BLaER1 treated with 17β-estradiol and CSF1 and Interleukin-3, amounts not matched to agents 10 nM and 100 nM (cell line): ENCODE measurements around the gene ATP2C2.

Source experiments
- H3K27ac ChIP-seq, 11 experiments: shearing (Covaris generic); formaldehyde crosslinking; 2 replicates each; pipeline ENCODE4 v1.8.1; 2022
- H3K27me3 ChIP-seq, 11 experiments: shearing (Covaris generic); formaldehyde crosslinking; 2 replicates each; pipeline ENCODE4 v1.8.1; 2022
- H3K36me3 ChIP-seq, 11 experiments: shearing (Covaris generic); formaldehyde crosslinking; 2 replicates each; pipeline ENCODE4 v1.8.1; 2022
- H3K4me1 ChIP-seq, 10 experiments: shearing (Covaris generic); formaldehyde crosslinking; 2 replicates each; pipeline ENCODE4 v1.8.1; 2022
- H3K4me2 ChIP-seq, 11 experiments: shearing (Covaris generic); formaldehyde crosslinking; 2 replicates each; pipeline ENCODE4 v1.8.1; 2022
- H3K4me3 ChIP-seq, 10 experiments: shearing (Covaris generic); formaldehyde crosslinking; 2 replicates each; pipeline ENCODE4 v1.8.1; 2022
- H3K9ac ChIP-seq, 11 experiments: shearing (Covaris generic); formaldehyde crosslinking; 2 replicates each; pipeline ENCODE4 v1.8.1; 2022
- H3K9me3 ChIP-seq, 11 experiments: shearing (Covaris generic); formaldehyde crosslinking; replicated peaks in 1 of 11; 2 replicates each; pipeline ENCODE4 v1.8.1; 2022
- H4K20me1 ChIP-seq, 11 experiments: shearing (Covaris generic); formaldehyde crosslinking; 2 replicates each; pipeline ENCODE4 v1.8.1; 2022
- Cebpa-rat ChIP-seq, 11 experiments: shearing (Covaris generic); IDR thresholded peaks; 2 replicates each; pipeline ENCODE4 v1.8.1; 2022

The ATP2C2 gene

GRCh38 chr16:84499638-84500037 lies 131.3 kb downstream of the ATP2C2 start:
- Histone ChIP-seq H4K20me1 (peaks cover 0 to 4% (median 0%) of the 10 kb centered on the region in 11 experiments; a peak in 1 of 22 replicates), H3K36me3 (peaks cover 33 to 69% (median 39%) of the 10 kb centered on the region in 11 experiments), H3K4me3 (no peak overlapping the region), H3K27me3 (no peaks in the 10 kb centered on the region), H3K4me2 (no peak overlapping the region), H3K27ac (no peak overlapping the region), H3K4me1 (peaks cover 11 to 32% (median 22%) of the 10 kb centered on the region in 10 experiments), H3K9ac (no peak overlapping the region), H3K9me3 (peaks cover 4 to 12% (median 9%) of the 10 kb centered on the region in 11 experiments; a peak in 20 of 22 replicates)
- TF ChIP-seq Cebpa-rat (IDR thresholded peaks at IDR 0.05): no peak

- Histone ChIP-seq H3K4me2 (no peak overlapping the region), H3K36me3 (peaks cover 24 to 60% (median 30%) of the 10 kb centered on the region in 11 experiments), H3K9ac (no peak overlapping the region)
Measured at GRCh38 chr16:84500531-84500930, 132.2 kb downstream of the ATP2C2 start.

GRCh38 chr16:84501077-84501735 lies 132.9 kb downstream of the ATP2C2 start:
- peaks cover 26 to 47% (median 37%) of the 10 kb centered on the region in 10 experiments for H3K4me1 ChIP-seq
- peaks cover 17 to 53% (median 23%) of the 10 kb centered on the region in 11 experiments for H3K36me3 ChIP-seq
- no peaks in the 10 kb centered on the region for H3K27me3 ChIP-seq
- peak overlapping the region in 4 of 11 experiments; percentile 4 to 40 (median 20); a peak in 5 of 22 replicates for H3K4me2 ChIP-seq
- no peaks in the 10 kb centered on the region for H3K9me3 ChIP-seq
- H3K27ac ChIP-seq: no peak overlapping the region
- H3K4me3 ChIP-seq: no peak overlapping the region
- TF ChIP-seq Cebpa-rat (IDR thresholded peaks at IDR 0.05): no peak
- H4K20me1 ChIP-seq: peaks cover 0 to 4% (median 0%) of the 10 kb centered on the region in 11 experiments; a peak in 1 of 22 replicates
- H3K9ac ChIP-seq: no peak overlapping the region

More at GRCh38 chr16:84500531-84500930, 132.2 kb downstream of the ATP2C2 start:
- peaks cover 0 to 4% (median 0%) of the 10 kb centered on the region in 11 experiments; a peak in 1 of 22 replicates for H4K20me1 ChIP-seq
- H3K27ac ChIP-seq: no peak overlapping the region
- H3K4me1 ChIP-seq: peaks cover 19 to 41% (median 30%) of the 10 kb centered on the region in 10 experiments
- no peak for TF ChIP-seq Cebpa-rat (IDR thresholded peaks at IDR 0.05)
- H3K27me3 ChIP-seq: no peaks in the 10 kb centered on the region
- no peak overlapping the region for H3K4me3 ChIP-seq
- peaks cover 0 to 4% (median under 1%) of the 10 kb centered on the region in 11 experiments; a peak in 5 of 22 replicates for H3K9me3 ChIP-seq

GRCh38 chr16:84502075-84502474 lies 133.7 kb downstream of the ATP2C2 start:
- Histone ChIP-seq H4K20me1 (peaks cover 0 to 4% (median 0%) of the 10 kb centered on the region in 11 experiments; a peak in 1 of 22 replicates), H3K9ac (no peak overlapping the region), H3K36me3 (peaks cover 9 to 45% (median 14%) of the 10 kb centered on the region in 11 experiments; a peak in 21 of 22 replicates), H3K4me3 (no peak overlapping the region), H3K9me3 (no peaks in the 10 kb centered on the region), H3K4me2 (peak overlapping the region in 5 of 11 experiments; percentile 4 to 99 (median 27); a peak in 5 of 22 replicates), H3K27ac (no peak overlapping the region), H3K4me1 (peaks cover 35 to 56% (median 46%) of the 10 kb centered on the region in 10 experiments), H3K27me3 (no peaks in the 10 kb centered on the region)
- TF ChIP-seq Cebpa-rat (IDR thresholded peaks at IDR 0.05): no peak

GRCh38 chr16:84502581-84502980 lies 134.2 kb downstream of the ATP2C2 start:
- Histone ChIP-seq H3K9ac (no peak overlapping the region), H3K4me3 (no peak overlapping the region), H4K20me1 (peaks cover 0 to 4% (median 0%) of the 10 kb centered on the region in 11 experiments; a peak in 1 of 22 replicates), H3K27me3 (no peaks in the 10 kb centered on the region), H3K9me3 (no peaks in the 10 kb centered on the region), H3K27ac (no peak overlapping the region), H3K36me3 (peaks cover 6 to 40% (median 9%) of the 10 kb centered on the region in 11 experiments; a peak in 19 of 22 replicates), H3K4me1 (peaks cover 40 to 61% (median 51%) of the 10 kb centered on the region in 10 experiments), H3K4me2 (peak overlapping the region in 8 of 11 experiments; percentile 6 to 100 (median 96); a peak in 9 of 22 replicates)
- TF ChIP-seq Cebpa-rat (IDR thresholded peaks at IDR 0.05): no peak

GRCh38 chr16:84503751-84504395 lies 135.5 kb downstream of the ATP2C2 start:
- H3K4me3 ChIP-seq: peak overlapping the region; percentile 62 to 83 (median 71)
- H3K36me3 ChIP-seq: peaks cover 0 to 27% (median 5%) of the 10 kb centered on the region in 11 experiments; a peak in 7 of 22 replicates
- H3K9me3 ChIP-seq: no peaks in the 10 kb centered on the region
- H3K27ac ChIP-seq: peak overlapping the region; percentile 60 to 96 (median 88); a peak in 20 of 22 replicates
- no peaks in the 10 kb centered on the region for H3K27me3 ChIP-seq
- H3K4me2 ChIP-seq: peak overlapping the region; percentile 86 to 100 (median 98)
- H3K9ac ChIP-seq: peak overlapping the region; percentile 78 to 92 (median 83)
- no peak for TF ChIP-seq Cebpa-rat (IDR thresholded peaks at IDR 0.05)
- H4K20me1 ChIP-seq: peaks cover 0 to 4% (median 0%) of the 10 kb centered on the region in 11 experiments; a peak in 1 of 22 replicates
- H3K4me1 ChIP-seq: peaks cover 53 to 74% (median 64%) of the 10 kb centered on the region in 10 experiments

GRCh38 chr16:84504420-84505248 lies 136.3 kb downstream of the ATP2C2 start, which contains the start of gene MEAK7:
Gene MEAK7 (minus strand): TSS chr16:84504659. CDS start chr16:84498086, 6,573 bp downstream.
- Histone ChIP-seq H3K27ac (peak within 1 kb of the TSS; percentile 60 to 96 (median 88); a peak in 21 of 22 replicates), H3K9me3 (no peaks in the 10 kb centered on the region), H3K27me3 (no peaks in the 10 kb centered on the region), H3K4me2 (peak within 1 kb of the TSS; percentile 86 to 100 (median 98)), H4K20me1 (peaks cover 0 to 4% (median 0%) of the 10 kb centered on the region in 11 experiments; a peak in 1 of 22 replicates), H3K4me3 (peak within 1 kb of the TSS; percentile 62 to 83 (median 71)), H3K9ac (peak within 1 kb of the TSS; percentile 78 to 92 (median 83)), H3K36me3 (peaks cover 0 to 19% (median 4%) of the 10 kb centered on the region in 11 experiments; a peak in 6 of 22 replicates), H3K4me1 (peaks cover 60 to 82% (median 71%) of the 10 kb centered on the region in 10 experiments)
- no peak for TF ChIP-seq Cebpa-rat (IDR thresholded peaks at IDR 0.05)
